ENCODE results near the gene ARHGEF17.

Gene ARHGEF17

DNA sequence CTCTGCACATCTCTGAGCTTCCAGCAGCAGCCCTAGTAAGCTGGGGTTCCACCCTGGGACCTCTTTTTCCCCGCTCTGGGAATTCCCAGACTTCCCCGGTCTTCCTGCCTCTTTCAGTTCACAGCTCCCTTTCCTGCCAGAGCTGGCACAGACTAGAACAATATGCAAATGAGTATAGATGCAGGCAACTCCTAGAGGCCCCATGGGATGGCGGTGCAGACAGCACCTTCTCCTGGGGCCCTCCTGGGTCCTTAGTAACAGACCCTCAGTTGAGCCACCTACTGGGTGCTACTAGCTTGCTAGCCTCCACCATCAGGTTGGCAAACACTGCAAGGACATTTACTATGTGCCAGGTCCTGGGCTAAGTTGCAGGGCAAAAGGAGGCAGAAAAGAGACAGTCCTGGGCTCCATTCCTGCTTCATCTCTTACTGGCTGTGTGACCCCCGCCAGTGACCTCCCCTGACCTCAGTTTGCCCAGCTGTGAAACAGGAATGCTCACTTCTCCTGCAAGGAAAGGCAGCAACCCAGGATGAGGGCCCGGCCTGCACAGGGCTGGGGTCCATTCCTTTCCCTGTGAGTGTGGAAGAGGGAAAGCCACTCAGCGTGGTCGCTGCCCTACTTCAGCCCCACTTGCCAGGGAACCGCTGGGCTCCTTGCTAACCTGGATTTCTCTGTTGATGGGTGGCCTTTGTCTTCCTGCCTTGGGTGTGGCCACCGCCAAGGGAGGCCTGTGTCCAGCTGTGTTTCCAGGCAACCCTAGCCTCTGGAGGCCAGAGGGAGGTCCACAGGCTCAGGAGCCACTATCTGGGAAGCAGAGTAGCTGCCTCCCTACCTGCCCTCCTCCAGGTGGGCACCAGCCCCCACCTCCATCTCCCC, 75.4 kb downstream of the ARHGEF17 start:
- DNase-seq = no peak

DNA sequence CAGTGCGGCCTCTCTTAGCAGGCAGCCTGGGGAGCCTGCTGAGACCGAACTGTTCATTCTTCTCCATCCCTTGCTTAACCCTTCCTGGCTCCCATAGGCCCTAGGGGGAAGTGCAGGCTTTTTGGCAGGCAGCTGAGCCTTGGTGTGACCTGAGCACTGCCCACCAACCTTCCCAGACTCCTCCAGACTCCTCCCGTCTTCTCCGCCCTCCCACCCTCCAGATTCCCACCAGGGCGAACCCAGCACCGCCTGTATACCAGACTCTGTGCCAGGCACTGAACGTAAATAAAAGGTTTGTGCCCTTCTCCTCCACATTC, 76.0 kb downstream of the ARHGEF17 start:
- no peak for DNase-seq

DNA sequence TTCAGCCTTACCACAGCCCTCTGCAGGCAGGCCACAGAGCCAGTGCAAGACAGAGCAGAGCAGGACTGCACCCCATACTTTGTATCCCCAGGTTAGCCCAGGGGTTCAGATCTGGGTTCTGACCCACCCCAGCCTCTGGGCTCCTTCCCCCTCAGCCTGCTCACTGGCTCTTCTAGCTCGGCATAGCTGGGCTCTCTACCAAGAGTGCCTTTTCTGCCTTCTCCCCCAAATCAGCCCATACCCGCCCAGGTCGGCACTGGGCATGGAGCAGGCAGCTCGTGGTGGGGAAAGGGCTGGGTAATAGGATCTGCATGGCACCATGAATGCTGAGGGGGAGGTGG, 76.4 kb downstream of the ARHGEF17 start:
- no peak for DNase-seq

DNA sequence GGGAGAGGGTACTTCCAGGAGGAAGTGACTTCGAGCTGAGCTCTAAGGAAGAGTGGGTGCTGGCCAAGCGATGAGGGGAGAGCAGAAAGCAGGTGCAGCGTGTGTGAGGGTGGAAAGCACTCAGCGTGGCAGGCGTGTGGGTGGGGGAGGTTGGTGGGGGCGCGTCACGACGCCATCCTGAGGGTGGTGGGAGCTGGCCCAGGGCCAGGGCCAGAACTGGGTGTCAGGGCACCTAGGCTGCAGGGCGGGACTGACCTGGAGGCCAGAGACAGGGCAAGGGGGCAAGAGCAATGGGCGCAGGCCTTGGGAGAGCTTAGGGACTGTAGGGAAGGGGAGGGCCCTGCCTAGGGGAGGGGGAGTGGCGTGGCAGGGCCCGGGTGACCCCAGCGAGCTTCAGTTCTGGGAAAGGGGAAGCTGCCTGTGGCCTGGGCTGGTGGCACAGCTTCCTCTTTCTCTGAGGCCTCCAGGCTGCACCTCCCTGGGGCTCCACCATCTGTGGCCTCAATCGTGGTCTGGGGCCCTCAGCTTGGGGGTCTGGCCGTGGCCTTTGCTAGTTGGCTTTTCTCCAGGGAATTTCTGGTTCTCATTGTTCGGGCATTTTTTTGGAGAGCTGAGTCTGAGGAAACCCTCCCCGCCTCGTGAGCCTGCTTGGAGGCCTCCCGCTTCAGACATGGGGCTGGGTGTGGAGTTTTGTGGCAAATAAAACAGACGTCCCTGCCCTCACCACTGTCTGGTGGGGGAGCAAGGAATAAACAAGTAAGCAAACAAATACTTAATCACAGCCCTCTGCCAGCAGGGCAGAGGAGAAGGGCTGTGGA, 77.0 kb downstream of the ARHGEF17 start:
- DNase-seq = no peak

DNA sequence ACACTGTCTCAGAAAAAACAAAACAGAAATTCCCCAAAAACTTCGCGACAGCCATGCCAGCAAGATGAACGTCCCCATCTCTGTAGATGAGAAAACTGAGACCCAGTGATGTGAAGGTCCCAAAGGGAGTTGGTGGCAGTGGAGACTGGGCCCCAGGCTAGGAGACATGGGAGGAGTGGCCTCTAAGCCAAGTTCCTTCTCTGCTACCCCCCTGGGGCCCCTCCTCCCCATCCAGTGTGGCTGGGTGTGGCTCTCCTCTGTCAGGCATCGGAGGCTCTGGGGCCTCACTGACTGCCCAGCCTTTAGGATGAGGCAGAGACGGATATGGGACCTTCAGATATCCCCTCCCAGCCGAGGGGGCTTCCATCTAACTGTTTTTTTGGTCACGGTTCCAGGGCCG, 77.9 kb downstream of the ARHGEF17 start:
- DNase-seq = no peak

DNA sequence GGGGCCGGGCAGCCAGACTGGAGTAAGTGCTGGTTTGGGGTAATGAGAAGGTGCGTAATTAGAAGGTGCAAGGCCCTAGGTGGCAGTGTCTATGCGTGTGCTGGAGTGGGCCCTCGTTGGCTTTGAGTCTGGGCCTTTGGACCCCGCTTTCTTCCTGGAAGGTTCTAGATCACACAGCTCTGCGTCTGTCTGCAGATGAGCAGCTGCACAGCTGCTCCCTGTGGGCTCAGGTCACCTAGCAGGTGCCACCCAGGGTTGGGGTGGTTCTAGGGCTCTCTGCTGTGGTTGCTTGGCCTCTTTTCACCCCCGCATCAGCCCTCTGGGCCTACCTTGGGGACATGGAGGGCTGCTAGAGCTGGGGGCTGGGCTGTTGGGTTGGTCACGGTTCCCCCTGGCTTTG, 78.5 kb downstream of the ARHGEF17 start:
- DNase-seq = no peak

DNA sequence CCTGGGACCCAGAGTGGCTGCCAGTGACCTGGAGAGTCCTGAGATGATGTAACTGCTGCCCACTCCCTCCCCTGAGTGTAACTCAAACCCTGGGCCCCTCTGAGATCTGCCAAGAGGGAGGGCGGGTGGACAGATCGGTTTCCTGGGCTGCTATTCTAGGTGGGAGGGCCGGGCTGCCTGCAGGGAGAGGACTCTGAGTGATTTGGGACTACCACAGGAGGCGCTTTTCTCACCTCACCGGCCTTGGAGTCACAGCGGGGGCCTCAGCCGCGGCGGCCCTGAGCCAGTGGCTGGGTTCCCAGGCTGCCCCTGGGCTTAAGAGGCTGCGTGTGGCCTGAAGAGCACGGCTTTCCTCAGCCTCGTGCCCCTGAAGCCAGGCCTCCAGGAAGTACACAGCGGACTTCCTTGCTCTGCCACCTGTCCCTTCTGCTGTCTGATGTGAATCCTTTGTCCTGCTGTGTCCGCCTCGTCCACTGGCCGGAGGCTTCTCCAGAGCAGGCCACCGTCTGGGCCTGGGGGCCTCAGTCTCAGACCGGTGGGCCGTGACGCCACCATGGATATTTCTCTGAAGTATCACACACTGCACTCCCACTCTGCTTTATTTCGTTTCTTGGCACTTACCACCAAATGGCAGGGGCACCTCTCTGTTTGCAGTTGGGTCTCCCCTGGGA, 79.7 kb downstream of the ARHGEF17 start:
- no peak for DNase-seq

DNA sequence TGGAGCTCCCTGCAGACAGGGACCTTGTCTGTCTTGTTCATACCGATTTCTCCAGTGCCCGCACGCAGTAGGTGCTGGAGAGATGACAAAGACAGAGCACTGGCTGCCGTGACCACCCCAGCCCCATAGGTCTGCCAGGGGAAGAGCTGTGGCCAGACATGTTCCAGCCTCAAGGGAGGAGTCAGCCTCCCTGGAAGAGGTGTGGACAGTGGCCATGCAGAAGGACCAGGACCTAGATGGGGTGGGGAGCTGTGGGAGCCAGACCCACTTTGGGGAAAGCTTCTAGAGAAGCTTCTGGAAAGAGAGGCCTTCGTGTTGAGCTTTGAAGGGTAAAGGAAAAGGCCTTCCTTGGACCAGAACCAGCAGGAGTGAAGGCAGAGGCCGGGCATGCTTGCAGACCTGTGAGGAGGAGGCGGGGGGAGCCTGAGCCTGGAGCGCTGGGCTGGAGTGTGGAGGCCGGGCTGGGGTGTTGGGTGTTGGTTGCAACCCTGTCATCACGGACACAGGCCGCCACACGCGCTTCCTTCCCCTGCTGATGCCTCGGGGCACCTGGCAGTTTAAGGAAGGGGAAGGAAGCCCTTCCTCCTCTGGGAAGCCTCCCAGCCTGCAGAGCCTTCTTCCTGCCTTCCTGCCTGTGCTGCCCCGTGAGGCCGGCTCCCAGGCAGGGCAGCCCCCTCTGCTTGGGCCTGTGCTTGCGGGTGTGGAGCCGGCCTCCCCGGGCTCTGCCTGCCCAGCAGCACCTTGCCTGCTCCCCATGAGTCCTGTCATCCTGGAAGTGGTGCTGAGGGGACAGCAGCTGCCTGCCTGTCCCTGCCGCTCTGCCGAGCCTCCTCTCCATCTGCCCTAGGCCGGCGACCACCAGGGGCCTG, 80.4 kb downstream of the ARHGEF17 start:
- no peak for DNase-seq

DNA sequence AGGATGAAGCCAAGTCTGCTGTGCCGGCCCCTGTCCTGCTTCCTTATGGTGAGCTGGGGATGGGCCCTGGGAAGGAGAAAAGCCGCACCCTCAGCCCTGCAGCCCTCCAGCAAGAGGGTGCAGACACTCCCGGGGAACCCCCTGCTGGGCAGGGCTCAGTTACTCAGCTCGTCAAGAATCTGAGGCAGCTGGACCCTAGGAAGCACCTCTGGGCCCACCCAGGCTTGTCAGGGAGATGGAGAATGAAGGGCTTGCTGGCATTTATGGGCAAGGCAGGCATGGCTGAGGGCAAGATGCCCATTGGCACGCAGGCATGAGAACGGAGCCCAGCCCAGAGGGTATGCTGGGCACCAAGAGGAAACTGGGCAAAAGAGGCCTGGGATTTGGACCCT, 81.1 kb downstream of the ARHGEF17 start:
- no peak for DNase-seq

DNA sequence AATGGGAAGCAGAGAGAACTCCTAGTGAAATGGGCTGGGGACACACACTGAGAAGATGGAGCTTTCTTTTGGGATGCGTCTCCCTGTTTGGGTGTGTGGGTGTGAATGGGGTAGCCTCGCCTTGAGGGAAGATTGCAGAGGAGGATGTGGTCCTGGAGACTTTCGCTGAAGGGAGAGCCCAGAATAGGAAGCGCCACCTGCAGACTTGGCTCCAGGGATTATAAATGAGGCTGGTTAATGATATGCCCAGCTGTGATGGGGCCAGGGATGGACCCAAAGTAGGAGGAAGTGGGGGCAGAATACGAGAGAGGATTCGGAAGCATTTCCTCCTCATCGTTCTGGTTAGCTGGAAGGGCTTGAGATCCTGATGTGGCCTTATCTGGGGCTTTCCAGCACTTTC, 81.8 kb downstream of the ARHGEF17 start:
- no peak for DNase-seq

DNA sequence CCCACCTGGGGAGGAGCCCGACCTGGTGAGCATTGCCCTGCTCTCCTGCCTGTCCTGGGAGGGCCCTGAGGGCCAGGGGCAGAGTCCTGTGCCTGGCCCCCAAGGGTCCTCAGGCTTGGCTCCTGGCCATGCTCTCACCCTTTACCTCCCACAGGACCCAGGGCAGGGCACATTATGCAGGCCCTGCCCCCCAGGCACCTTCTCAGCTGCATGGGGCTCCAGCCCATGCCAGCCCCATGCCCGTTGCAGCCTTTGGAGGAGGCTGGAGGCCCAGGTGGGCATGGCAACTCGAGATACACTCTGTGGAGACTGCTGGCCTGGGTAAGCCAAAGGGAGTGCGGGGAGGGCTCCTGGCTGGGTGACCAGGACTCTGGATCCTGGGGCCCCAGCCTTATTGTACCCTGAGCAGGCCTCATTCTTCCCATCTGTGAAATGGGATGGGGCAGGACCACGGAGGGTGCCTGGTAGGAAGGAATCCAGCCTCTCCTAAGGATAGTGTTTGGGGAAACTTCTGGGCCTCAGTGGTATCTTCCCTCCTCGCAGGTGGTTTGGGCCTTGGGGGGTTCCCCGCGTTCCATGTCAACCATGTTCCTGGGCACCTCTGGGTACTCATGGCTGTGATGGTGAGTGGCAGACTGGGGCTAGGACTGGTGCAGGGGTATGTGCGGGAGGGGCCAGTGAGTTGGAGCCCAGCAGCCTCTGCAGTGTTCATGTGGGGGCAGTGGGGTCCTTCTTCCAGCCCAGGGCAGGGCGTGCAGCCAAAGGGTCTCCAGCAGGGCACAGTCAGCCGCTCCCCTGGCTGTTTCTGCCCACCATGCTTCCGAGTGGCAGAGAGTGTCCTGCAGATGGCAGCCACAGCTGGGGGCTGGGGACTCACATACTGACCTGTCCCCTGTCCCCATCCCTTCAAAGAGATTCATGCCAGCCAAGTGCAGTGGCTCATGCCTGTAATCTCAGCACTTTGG, 82.8 kb downstream of the ARHGEF17 start:
- DNase-seq = no peak

DNA sequence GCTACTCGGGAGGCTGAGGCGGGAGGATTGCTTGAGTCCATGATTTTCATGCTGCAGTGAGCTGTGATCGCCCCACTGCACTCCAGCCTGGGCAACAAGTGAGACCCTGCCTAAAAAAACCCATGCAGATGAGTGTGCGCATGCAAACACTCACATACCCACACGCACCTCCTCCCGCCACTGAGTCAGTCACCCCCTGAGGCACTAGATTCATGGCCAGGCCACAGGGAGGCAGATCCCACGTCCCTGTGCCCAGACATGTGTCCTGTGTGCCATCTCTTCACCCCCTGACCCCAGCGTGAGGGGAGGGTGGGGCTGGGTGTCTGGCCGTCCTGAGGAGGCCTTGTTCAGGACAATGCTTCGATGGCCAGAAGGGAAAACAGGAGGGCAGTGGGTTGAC, 83.6 kb downstream of the ARHGEF17 start:
- DNase-seq = no peak

DNA sequence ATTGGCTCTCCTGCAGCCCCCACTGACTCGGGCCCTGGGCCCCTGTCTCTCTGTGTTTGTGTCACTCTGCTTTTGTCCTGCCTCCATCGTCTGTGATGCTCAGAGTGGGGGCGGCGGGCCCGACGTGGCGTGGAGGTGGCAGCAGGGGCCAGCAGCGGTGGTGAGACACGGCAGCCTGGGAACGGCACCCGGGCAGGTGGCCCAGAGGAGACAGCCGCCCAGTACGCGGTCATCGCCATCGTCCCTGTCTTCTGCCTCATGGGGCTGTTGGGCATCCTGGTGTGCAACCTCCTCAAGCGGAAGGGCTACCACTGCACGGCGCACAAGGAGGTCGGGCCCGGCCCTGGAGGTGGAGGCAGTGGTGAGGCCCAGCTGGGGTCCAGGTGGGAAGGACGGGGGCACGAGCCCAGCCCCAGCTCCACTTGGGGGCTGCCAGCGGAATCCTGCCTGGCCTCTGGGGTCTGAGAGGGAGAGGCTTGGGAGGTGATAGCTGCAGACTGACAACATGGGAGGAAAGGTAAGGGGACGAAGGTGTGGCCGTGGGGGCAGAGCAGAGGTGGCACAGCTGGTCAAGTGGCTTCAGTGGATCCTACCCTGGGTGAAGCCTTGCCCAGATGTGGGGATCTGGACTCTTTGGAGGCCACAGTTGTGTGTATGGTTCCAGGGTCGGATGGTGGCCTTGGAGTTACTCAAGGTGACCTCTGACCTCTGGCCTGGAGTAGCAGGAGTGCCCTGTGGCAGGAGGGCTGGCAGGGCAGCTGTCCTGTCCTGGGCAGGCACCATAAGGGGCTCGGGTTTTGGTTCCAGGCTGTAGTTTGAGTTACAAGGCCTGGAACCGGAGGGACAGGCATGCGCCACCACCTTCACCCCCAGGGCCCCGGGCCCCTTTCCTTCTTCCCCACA, 84.3 kb downstream of the ARHGEF17 start:
- no peak for DNase-seq

DNA sequence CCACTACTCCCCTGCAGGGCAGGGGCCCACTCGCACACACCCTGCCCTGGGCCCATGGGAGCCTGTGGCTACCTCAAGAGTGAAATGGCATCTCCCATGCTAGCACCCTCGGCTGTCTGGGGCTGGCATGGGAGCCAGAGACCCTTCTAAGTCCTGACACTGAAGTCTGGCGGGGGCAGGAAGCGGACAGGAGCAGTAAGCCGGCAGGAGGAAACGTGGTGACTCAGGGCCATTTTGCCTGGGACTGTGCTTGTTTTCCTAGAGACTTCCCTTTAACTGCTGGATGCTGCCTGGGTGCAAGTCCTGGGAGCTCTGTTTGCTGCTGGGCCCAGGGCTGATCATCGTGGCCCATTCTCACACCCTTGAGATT, 84.9 kb downstream of the ARHGEF17 start:
- no peak for DNase-seq

DNA sequence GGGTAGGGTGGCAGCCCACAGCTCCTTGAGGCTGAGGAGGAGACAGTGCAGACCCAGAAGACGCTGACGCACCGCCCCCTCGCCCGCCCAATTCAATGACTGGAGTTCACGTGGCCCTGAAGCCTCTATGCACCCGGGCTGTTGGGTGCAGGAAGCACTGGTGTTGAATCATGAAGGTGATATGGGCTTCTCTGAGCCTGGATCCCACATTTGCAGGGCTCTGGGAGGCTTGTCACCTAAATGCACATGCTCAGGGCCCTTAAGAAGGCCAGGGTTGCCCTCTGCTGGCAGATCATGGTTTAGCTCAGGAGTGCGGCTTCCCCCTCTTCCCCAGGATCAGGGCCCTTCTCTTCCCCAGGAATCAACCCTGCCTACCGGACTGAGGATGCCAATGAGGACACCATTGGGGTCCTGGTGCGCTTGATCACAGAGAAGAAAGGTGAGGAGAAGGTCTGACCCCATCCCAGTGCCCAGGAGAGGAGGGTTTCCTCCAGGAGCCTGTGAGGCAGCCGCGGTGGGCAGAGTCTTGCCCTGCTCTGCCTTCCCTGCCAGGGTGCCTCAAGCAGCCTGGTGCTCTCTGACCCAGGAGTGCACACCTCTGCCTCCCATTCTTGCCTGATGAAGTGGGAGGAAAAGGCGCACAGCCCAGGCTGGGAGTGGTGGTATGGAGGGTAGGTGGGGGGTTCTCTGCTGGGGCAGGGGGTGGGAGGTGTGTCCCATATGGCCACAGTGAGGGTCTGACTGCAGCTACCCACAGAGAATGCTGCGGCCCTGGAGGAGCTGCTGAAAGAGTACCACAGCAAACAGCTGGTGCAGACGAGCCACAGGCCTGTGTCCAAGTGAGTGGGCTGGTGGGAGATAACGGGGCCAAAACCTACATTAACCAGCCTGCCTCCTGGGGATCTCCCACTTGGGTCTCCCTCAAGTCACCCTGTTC, 85.7 kb downstream of the ARHGEF17 start:
- DNase-seq = peak; percentile 26

DNA sequence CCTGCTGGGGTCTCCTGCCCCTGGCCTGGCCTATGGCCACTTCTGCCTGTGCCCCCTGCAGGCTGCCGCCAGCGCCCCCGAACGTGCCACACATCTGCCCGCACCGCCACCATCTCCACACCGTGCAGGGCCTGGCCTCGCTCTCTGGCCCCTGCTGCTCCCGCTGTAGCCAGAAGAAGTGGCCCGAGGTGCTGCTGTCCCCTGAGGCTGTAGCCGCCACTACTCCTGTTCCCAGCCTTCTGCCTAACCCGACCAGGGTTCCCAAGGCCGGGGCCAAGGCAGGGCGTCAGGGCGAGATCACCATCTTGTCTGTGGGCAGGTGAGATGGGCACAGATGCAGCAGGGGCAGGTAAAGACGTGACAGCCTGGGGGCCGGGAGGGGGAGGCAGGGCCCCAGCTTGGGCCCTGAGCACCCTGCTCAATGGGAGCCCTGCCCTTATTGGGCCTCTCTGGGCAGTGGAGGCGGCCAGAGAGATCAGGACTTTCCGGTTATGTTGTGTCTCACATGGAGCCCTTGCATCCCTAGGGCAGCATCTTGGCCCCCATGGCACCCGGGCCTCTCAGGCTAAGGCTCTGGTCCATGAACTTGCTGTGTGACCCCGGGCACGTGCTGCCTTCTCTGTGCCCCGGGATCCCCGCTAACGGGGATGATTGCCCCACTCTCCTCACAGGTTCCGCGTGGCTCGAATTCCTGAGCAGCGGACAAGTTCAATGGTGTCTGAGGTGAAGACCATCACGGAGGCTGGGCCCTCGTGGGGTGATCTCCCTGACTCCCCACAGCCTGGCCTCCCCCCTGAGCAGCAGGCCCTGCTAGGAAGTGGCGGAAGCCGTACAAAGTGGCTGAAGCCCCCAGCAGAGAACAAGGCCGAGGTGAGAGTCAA, 86.6 kb downstream of the ARHGEF17 start:
- no peak for DNase-seq

DNA sequence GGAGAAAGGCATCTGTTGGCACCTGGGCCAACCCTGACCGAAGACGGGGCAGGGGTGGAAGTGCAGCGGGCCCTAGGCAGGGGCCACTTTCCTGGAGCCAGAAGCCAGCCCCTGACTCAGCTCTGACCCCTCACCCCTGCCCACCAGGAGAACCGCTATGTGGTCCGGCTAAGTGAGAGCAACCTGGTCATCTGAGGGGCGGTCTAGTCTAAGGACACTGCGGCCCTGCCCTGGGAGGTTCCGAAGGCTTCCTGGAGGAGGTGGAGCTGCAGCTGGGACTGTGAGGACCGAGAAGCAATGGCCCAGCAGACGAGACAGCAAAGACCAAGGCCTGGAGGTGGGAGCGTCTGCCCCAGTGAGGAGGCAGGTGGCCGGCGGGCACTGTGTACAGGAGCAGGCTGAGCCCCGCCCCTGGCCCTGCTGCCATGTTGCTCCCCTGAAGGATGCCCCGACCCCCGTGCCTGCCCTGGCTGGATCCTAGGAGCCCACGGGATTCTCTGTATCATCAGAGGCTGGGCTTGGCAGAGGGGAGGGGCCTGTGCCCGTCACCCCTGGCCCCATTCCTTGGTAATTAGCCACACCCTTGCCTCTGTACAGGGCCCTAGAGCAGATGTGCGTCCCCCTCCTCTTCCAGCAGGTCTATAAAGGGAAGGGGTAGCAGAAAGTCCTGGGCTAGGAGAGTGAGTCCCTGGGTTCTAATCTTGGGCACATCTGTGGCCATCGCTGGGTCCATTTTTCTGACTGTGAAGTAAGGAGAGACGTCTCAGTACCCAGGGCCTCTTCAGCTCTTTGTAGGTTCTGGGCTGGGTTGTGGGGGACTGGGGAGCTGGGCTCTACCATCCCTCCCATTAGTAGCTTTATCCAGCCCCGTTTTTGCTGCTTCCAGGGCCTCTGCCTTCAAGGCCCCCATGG, 87.5 kb downstream of the ARHGEF17 start:
- no peak for DNase-seq

Data from SHP77 treated with DMSO at 0.1 percent for 48 hours (cell line).